MM.1S (cell line): ENCODE data around the gene ADAM21.
"Not testable (repeated sequence)": the region's sequence is repeated elsewhere in the genome, so short reads cannot be mapped to it uniquely, and the experiment has no call there.

Experiments used
- CTCF ChIP-seq: fragments of 300-600 bp; sonication (generic); IDR thresholded peaks from 2 replicates; pipeline ENCODE4 v1.5.1; 2016; ENCODE audit warnings: antibody characterized with exemption, low read length, mixed read lengths
- EZH2phosphoT487 ChIP-seq: fragments of 300-600 bp; sonication (generic); IDR thresholded peaks from 2 replicates; pipeline ENCODE4 v1.6.1; 2018; ENCODE audit warnings: antibody characterized with exemption, low read length

- not testable (repeated sequence) for TF ChIP-seq CTCF, EZH2phosphoT487
These were observed 19.0 kb downstream of the ADAM21 start for GRCh38 chr14:70470863-70471563.
